Fibroblast of upper back skin (primary cell): ENCODE measurements around the gene PLPP4.

Experiments
- DNase-seq: peaks from one replicate; pipeline ENCODE4 v3.0.0-alpha.2; 2013

Gene PLPP4

GRCh38 chr10:120527691-120528090, 70.7 kb downstream of the PLPP4 start:
- no peak for DNase-seq

GRCh38 chr10:120530699-120531098, 73.7 kb downstream of the PLPP4 start:
- DNase-seq: no peak

GRCh38 chr10:120538091-120538490, 81.1 kb downstream of the PLPP4 start:
- no peak for DNase-seq

- no peak for DNase-seq
Observed at GRCh38 chr10:120539076-120539475, 82.0 kb downstream of the PLPP4 start.

- no peak for DNase-seq
Observed at GRCh38 chr10:120540486-120540885, 83.5 kb downstream of the PLPP4 start.

GRCh38 chr10:120541984-120542383, 85.0 kb downstream of the PLPP4 start:
- DNase-seq: no peak

- no peak for DNase-seq
Observed at GRCh38 chr10:120542591-120542990, 85.6 kb downstream of the PLPP4 start.

GRCh38 chr10:120543291-120543690, 86.3 kb downstream of the PLPP4 start:
- DNase-seq: no peak

- no peak for DNase-seq
Observed at GRCh38 chr10:120548210-120548609, 91.2 kb downstream of the PLPP4 start.

- peak; percentile 7 for DNase-seq
Observed at GRCh38 chr10:120552262-120552661, 95.2 kb downstream of the PLPP4 start.

- no peak for DNase-seq
Observed at GRCh38 chr10:120553911-120554310, 96.9 kb downstream of the PLPP4 start.

GRCh38 chr10:120555436-120555835, 98.4 kb downstream of the PLPP4 start:
- DNase-seq: no peak

- DNase-seq: peak; percentile 6
Observed at GRCh38 chr10:120555842-120556532, 99.0 kb downstream of the PLPP4 start.

- no peak for DNase-seq
Observed at GRCh38 chr10:120557311-120557710, 100.3 kb downstream of the PLPP4 start.

- DNase-seq: no peak
Observed at GRCh38 chr10:120559800-120560199, 102.8 kb downstream of the PLPP4 start.

- no peak for DNase-seq
Observed at GRCh38 chr10:120562956-120563355, 105.9 kb downstream of the PLPP4 start.

GRCh38 chr10:120570418-120570817, 113.4 kb downstream of the PLPP4 start:
- no peak for DNase-seq

GRCh38 chr10:120571266-120571665, 114.2 kb downstream of the PLPP4 start:
- DNase-seq: no peak

GRCh38 chr10:120572307-120572706, 115.3 kb downstream of the PLPP4 start:
- DNase-seq: no peak

- DNase-seq: no peak
Observed at GRCh38 chr10:120573355-120573754, 116.3 kb downstream of the PLPP4 start.

GRCh38 chr10:120574981-120575380, 118.0 kb downstream of the PLPP4 start:
- DNase-seq: no peak

GRCh38 chr10:120575411-120575810, 118.4 kb downstream of the PLPP4 start:
- DNase-seq: no peak

GRCh38 chr10:120578134-120578533, 121.1 kb downstream of the PLPP4 start:
- no peak for DNase-seq

- DNase-seq: no peak
Observed at GRCh38 chr10:120578890-120579289, 121.9 kb downstream of the PLPP4 start.
